HepG2 (cell line): ENCODE measurements around the gene RAPSN. TPM values are rescaled to one million over a fixed set of nuclear protein-coding genes. Genes with fewer than 3 reads are reported as not detected.

ENCODE experiments used
- DR1 ChIP-seq: sonication (generic); formaldehyde crosslinking; IDR thresholded peaks from 2 replicates; pipeline ENCODE4 v1.8.0; 2021; ENCODE audit warnings: mild to moderate bottlenecking, missing genetic modification reagents, inconsistent platforms
- FOXM1 ChIP-seq: sonication (generic); formaldehyde crosslinking; IDR thresholded peaks from 2 replicates; pipeline ENCODE4 v1.5.0; 2020; ENCODE audit warnings: missing genetic modification reagents
- FOXP1 ChIP-seq, 2 experiments: fragments of 450-650 bp in 1 of 2; IDR thresholded peaks; 2 replicates each; pipeline ENCODE4 v1.6.1; 2017 to 2018; ENCODE audit warnings: antibody characterized with exemption in 1 of 2
- GTF3A ChIP-seq: sonication (generic); formaldehyde crosslinking; conservative IDR thresholded peaks from 2 replicates; pipeline ENCODE4 v1.4.0; 2020; ENCODE audit warnings: mild to moderate bottlenecking, missing genetic modification reagents
- HDAC2 ChIP-seq: sonication (generic); formaldehyde crosslinking; IDR thresholded peaks from 2 replicates; pipeline ENCODE4 v1.4.0; 2020; ENCODE audit warnings: missing genetic modification reagents
- KAT8 ChIP-seq: IDR thresholded peaks from 2 replicates; pipeline ENCODE4 v1.6.1; 2016; ENCODE audit warnings: missing genetic modification reagents, missing compliant biosample characterization
- LRRFIP1 ChIP-seq: sonication (generic); formaldehyde crosslinking; conservative IDR thresholded peaks from 2 replicates; pipeline ENCODE4 v1.4.0; 2020; ENCODE audit warnings: missing genetic modification reagents
- MED8 ChIP-seq: sonication (generic); formaldehyde crosslinking; IDR thresholded peaks from 2 replicates; pipeline ENCODE4 v1.8.1; 2023; ENCODE audit warnings: mild to moderate bottlenecking, missing genetic modification reagents; ENCODE audit not compliant: insufficient replicate concordance
- MIER2 ChIP-seq: IDR thresholded peaks from 2 replicates; pipeline ENCODE4 v1.6.1; 2016; ENCODE audit warnings: missing biosample characterization, missing genetic modification reagents
- NAIF1 ChIP-seq: sonication (generic); formaldehyde crosslinking; IDR thresholded peaks from 2 replicates; pipeline ENCODE4 v1.5.0; 2020; ENCODE audit warnings: mild to moderate bottlenecking, missing genetic modification reagents, borderline replicate concordance
- PHF21A ChIP-seq: sonication (generic); formaldehyde crosslinking; IDR thresholded peaks from 2 replicates; pipeline ENCODE4 v1.5.0; 2020; ENCODE audit warnings: mild to moderate bottlenecking, missing genetic modification reagents
- PHF5A ChIP-seq: IDR thresholded peaks from one replicate; pipeline ENCODE4 v1.6.1; 2018; ENCODE audit warnings: low read depth, missing genetic modification reagents; ENCODE audit not compliant: unreplicated experiment
- RAD21 ChIP-seq: fragments of 450-650 bp; formaldehyde crosslinking; IDR thresholded peaks from 2 replicates; pipeline ENCODE4 v1.5.0; 2020; ENCODE audit warnings: mild to moderate bottlenecking
- RBFOX2 ChIP-seq: fragments of 200-400 bp; formaldehyde crosslinking; IDR thresholded peaks from 2 replicates; pipeline ENCODE4 v1.6.1; 2017; ENCODE audit warnings: low read depth, mild to moderate bottlenecking, low read length
- XBP1 ChIP-seq: sonication (generic); formaldehyde crosslinking; IDR thresholded peaks from 2 replicates; pipeline ENCODE4 v1.5.0; 2020; ENCODE audit warnings: missing genetic modification reagents
- ZIK1 ChIP-seq: sonication (generic); formaldehyde crosslinking; IDR thresholded peaks from 2 replicates; pipeline ENCODE4 v1.5.0; 2020; ENCODE audit warnings: mild to moderate bottlenecking, low read depth, missing genetic modification reagents, borderline replicate concordance
- ZNF124 ChIP-seq: sonication (generic); formaldehyde crosslinking; IDR thresholded peaks from 2 replicates; pipeline ENCODE4 v1.4.0; 2020; ENCODE audit warnings: missing genetic modification reagents
- polyA plus RNA-seq, 8 experiments: library from polyadenylated mRNA; depleted of rRNA in 3 of 8; stranded (reverse) in 7 of 8; unstranded in 1 of 8; fragments of >200 nt; fragmentation: Illumina TruSeq in 4 of 8; extraction: Trizol in 4 of 8; gene quantifications; 2 replicates each; pipeline versions ENCODE4 v1.2.1 to v1.2.3, GENCODE V29; 2011 to 2016; ENCODE audit warnings: low read depth in 4 of 8, missing spikeins in 1 of 8, mixed read lengths in 1 of 8; ENCODE audit not compliant: insufficient read depth in 1 of 8
- total RNA-seq, 5 experiments: library from RNA; depleted of rRNA; stranded (reverse); fragments of >200 nt; fragmentation: Illumina TruSeq; extraction: Trizol; gene quantifications; 2 replicates each; pipeline ENCODE4 v1.2.3, GENCODE V29; 2016; ENCODE audit warnings: low read depth in 1 of 5
- TF ChIP-seq, protein P1 (sequence below): sonication (generic); formaldehyde crosslinking; IDR thresholded peaks from 2 replicates; pipeline ENCODE4 v1.5.0; 2020; ENCODE audit warnings: missing genetic modification reagents
- TF ChIP-seq, protein P2 (sequence below): sonication (generic); formaldehyde crosslinking; IDR thresholded peaks from 2 replicates; pipeline ENCODE4 v1.4.0; 2020; ENCODE audit warnings: missing genetic modification reagents
- TF ChIP-seq, protein P3 (sequence below): sonication (generic); formaldehyde crosslinking; IDR thresholded peaks from 2 replicates; pipeline ENCODE4 v1.5.1; 2020; ENCODE audit warnings: missing genetic modification reagents, mild to moderate bottlenecking, borderline replicate concordance

RAPSN gene
- total and polyA plus RNA-seq, 2 of the 13 experiments (the other 11 are each of a cell fraction or from before 2014, with no cell fraction given): 0.15 to 1.2 TPM

DNA sequence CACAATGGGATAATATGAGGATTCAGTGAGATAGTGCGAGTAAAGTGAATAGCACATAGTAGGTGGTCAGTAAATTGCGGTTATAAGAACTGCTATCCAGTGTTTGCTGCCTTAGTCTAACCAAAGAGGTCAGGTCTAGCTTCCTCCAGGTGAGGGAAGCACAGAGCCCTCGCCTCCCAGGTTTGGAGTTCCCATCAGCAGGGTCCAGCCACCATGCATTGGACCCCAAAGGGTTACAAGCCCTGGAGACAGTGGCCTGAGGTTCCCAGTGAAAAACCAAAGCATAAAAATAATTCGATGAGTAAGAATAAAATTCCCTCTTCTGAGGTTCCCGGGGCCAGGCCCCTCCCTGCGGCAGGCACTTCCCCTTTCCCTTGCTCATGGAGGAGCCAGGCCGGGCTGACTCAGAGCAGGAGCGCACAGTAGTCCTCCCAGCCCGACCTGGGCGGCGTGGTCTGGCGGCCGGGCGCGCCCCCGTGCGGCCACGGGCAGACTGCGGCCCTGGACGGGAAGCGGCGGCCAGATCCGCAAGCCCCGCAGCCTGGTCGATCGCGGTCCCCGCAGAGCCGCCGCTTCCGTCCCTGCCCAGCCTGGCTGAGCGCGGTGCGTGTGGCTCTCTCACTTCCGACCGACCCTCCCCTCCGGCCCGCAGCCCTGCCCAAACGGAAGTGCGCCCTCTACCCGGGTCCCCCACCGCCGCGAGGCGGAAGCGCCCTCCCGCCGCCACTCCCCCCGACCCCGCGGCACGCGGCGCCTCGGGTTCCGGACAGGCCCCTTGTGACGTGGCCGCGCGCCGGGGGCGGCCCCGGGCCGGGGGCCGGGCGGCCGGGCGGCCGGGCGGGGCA, 41.0 kb downstream of the RAPSN start, which contains the start of gene SLC39A13 (continued):
- peak; percentile 48; the same call in 1 of the 2 replicates for TF ChIP-seq DR1 (CRISPR knock-in tag)
- 0 out of 2 replicates have a peak, but pooled peaks have one; percentile 38 for TF ChIP-seq FOXM1 (CRISPR knock-in tag)
- TF ChIP-seq KAT8 (CRISPR knock-in tag): peak; percentile 99
- peak; percentile 99 for TF ChIP-seq RAD21 (CRISPR knock-in tag)
- peak; percentile 11 for TF ChIP-seq MED8
- TF ChIP-seq, protein P1, sequence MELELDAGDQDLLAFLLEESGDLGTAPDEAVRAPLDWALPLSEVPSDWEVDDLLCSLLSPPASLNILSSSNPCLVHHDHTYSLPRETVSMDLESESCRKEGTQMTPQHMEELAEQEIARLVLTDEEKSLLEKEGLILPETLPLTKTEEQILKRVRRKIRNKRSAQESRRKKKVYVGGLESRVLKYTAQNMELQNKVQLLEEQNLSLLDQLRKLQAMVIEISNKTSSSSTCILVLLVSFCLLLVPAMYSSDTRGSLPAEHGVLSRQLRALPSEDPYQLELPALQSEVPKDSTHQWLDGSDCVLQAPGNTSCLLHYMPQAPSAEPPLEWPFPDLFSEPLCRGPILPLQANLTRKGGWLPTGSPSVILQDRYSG (CRISPR knock-in tag): peak; percentile 66; the same call in 1 of the 2 replicates
- peak; percentile 87; the same call in 1 of the 2 replicates for TF ChIP-seq GTF3A (CRISPR knock-in tag)
- 0 out of 2 replicates have a peak, but pooled peaks have one; percentile 20 for TF ChIP-seq ZNF124 (CRISPR knock-in tag)
- no peak for TF ChIP-seq LRRFIP1
- TF ChIP-seq HDAC2 (CRISPR knock-in tag): peak; percentile 83
- TF ChIP-seq RBFOX2: peak; percentile 94
- 0 out of 2 replicates have a peak, but pooled peaks have one; percentile 37 for TF ChIP-seq MIER2 (CRISPR knock-in tag)
- TF ChIP-seq, protein P2, sequence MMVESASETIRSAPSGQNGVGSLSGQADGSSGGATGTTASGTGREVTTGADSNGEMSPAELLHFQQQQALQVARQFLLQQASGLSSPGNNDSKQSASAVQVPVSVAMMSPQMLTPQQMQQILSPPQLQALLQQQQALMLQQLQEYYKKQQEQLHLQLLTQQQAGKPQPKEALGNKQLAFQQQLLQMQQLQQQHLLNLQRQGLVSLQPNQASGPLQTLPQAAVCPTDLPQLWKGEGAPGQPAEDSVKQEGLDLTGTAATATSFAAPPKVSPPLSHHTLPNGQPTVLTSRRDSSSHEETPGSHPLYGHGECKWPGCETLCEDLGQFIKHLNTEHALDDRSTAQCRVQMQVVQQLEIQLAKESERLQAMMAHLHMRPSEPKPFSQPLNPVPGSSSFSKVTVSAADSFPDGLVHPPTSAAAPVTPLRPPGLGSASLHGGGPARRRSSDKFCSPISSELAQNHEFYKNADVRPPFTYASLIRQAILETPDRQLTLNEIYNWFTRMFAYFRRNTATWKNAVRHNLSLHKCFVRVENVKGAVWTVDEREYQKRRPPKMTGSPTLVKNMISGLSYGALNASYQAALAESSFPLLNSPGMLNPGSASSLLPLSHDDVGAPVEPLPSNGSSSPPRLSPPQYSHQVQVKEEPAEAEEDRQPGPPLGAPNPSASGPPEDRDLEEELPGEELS (CRISPR knock-in tag): peak; percentile 46
- no peak for TF ChIP-seq XBP1 (CRISPR knock-in tag)
- no peak for TF ChIP-seq NAIF1
- no peak for TF ChIP-seq PHF5A (CRISPR knock-in tag)
- TF ChIP-seq PHF21A: peak; percentile 74; the same call in 1 of the 2 replicates
- no peak for TF ChIP-seq FOXP1 (IDR thresholded peaks at IDR 0.05)
- TF ChIP-seq FOXP1 (CRISPR knock-in tag; IDR thresholded peaks at IDR 0.05): no peak
- no peak for TF ChIP-seq ZIK1 (CRISPR knock-in tag)
- TF ChIP-seq, protein P3, sequence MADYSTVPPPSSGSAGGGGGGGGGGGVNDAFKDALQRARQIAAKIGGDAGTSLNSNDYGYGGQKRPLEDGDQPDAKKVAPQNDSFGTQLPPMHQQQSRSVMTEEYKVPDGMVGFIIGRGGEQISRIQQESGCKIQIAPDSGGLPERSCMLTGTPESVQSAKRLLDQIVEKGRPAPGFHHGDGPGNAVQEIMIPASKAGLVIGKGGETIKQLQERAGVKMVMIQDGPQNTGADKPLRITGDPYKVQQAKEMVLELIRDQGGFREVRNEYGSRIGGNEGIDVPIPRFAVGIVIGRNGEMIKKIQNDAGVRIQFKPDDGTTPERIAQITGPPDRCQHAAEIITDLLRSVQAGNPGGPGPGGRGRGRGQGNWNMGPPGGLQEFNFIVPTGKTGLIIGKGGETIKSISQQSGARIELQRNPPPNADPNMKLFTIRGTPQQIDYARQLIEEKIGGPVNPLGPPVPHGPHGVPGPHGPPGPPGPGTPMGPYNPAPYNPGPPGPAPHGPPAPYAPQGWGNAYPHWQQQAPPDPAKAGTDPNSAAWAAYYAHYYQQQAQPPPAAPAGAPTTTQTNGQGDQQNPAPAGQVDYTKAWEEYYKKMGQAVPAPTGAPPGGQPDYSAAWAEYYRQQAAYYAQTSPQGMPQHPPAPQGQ (CRISPR knock-in tag): peak; percentile 87; the same call in 1 of the 2 replicates
